CD4-positive, alpha-beta T cell treated with Interleukin-6 at 100 ng/mL for 8 hours (primary cell): ENCODE measurements around the gene MIS18A.
"Not testable (repeated sequence)": the region's sequence is repeated elsewhere in the genome, so short reads cannot be mapped to it uniquely, and the experiment has no call there.

ENCODE experiments used
- DNase-seq: peaks from one replicate; pipeline ENCODE4 v3.0.0-alpha.2; 2020; ENCODE audit warnings: mixed read lengths, low spot score

The MIS18A gene

DNA sequence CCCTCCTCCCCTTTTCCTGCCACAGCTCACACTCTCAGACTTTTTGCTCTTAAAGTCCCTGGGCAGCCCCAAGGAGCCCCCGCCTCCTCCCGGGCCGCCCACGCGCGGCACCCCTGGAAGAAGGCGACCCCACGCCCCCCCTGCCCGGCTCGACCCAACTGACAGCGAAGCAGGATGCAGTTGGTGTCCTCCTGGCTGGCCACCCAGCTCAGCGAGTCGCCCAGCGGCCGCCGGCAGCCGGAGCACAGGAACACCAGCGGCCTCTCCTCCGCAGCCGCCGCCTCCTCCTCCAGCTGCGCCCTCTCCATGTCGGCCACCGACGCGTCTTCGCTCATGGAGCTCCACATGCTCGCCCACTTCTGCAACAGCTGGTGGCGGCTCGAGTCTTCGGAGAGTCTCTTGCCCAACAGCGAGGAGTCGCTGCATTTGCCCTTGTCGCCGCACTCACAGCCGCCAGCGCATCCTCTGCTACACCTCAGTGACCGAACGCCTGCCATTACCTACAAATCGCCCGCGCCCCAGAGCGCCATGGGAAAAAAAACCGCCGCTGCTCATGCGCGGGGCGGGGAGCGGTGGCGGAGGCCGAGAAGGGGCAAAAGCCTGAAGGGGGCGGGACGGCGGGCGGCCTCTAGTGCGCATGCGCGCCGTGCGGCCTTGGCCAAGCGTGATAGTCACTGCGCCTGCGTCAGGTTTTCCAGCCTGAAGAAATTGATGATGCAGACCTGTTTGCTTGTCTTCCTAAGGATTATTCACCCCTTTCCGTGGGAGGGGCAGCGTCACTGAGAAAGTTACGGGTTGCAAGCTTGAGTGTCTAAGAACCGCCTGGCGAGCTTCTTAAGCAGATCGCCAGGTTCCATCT, at the start of gene MIS18A:
TSS of gene MIS18A (minus strand) at position 532 of the 859 bp plus-strand sequence. CDS start at position 497, 35 bp downstream.
- peak; percentile 96 for DNase-seq

DNA sequence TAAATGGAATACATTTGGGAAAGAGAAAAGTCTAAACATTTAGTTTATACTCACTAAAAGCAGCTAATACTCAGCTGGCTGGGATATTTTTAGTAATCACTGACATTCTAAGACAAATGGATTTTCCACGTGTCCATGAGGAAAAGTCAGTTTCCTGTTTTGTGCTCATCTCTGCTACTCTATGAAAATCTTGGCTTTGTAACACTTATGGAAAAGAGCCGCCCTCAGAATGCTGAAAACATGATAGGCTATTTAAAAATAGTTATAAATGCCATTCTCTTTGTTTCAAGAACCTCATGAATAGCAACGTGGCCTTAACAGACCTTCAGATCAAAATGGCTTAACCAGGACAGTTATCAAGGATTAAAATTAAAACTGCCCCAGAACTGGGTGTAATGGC, 49.7 kb upstream of the MIS18A start:
- no peak for DNase-seq

GRCh38 chr21:32325706-32326105, 46.9 kb upstream of the MIS18A start:
- DNase-seq: no peak

DNA sequence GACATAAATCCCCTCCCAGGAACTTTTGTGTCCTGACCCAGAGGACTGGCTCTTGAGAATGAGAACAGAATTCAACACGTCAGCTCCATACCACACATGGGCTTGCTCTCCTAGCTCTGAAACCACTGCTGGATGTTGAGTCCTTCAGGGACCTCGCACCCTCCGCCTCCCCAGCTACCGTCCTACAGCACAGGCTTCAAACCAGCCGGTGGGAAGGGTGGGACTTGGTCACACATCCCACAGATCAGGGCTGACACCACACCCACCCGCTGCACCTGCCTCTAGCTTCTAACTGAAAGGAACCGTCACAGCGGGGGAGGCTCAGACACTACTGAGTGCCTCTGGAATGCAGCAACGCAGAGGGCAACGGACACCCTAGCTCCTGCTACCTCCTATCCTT, 43.8 kb upstream of the MIS18A start:
- no peak for DNase-seq

GRCh38 chr21:32322103-32322502, 43.3 kb upstream of the MIS18A start:
- DNase-seq: no peak

- DNase-seq: no peak
These were observed 42.6 kb upstream of the MIS18A start for GRCh38 chr21:32321480-32321879.

DNA sequence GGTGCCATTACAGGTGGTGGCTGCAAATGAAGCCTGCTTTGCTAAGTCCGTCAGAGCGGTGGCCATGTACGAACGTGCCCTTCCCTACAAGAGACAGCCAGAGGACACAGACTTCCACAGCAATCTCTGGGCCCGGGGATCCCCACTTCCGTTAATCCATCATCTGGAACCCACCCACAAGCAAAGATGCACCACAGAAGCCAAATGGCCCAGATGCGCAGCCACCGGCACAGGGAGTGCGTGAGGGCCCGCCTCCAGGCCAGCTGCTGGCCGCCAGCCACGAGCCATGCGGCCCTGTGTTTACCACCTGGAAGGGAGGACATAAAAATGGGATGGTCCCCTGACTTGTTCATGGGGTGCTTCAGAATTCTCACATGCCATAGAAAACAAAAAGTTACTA, 41.9 kb upstream of the MIS18A start:
- no peak for DNase-seq

GRCh38 chr21:32320059-32320458, 41.2 kb upstream of the MIS18A start:
- DNase-seq: no peak

DNA sequence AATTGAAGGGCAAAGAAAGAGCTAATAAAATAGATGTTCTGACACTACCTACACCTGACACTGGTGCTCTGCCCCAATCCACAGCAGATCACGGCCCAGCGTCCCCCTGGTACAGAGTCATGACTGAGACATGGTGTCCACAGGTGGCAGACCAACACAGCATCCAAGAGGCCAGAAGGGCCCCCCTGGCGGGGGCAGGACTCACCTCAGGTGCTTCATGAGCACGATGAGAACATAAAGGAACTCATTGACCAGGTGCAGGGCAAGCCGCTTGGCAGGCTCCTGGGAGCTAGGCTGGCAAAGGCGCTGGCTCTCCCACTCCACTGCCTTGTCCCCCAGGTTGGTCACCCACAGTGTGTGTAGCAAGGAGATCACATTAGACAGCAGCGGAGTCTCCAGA, 40.2 kb upstream of the MIS18A start:
- DNase-seq: no peak

DNA sequence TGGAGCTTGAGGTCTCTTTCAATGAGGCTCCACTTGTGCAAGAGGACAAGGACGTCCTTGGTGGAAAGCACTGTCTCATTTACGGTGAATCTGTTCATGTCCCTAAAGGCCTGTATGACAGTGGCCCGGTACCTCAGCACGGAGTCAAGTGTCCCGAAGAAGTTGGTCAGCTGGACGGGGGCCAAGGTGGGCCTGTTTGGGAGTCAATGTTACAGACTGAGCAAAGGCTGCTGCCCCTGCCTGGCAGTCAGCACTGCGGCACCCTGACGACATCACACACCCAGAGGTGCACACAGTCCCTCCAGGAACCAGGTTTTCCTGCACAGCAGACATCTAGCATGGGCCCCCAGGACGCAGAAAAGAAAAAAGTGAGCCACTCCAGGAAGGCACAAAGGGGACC, 38.9 kb upstream of the MIS18A start:
- DNase-seq: no peak

DNA sequence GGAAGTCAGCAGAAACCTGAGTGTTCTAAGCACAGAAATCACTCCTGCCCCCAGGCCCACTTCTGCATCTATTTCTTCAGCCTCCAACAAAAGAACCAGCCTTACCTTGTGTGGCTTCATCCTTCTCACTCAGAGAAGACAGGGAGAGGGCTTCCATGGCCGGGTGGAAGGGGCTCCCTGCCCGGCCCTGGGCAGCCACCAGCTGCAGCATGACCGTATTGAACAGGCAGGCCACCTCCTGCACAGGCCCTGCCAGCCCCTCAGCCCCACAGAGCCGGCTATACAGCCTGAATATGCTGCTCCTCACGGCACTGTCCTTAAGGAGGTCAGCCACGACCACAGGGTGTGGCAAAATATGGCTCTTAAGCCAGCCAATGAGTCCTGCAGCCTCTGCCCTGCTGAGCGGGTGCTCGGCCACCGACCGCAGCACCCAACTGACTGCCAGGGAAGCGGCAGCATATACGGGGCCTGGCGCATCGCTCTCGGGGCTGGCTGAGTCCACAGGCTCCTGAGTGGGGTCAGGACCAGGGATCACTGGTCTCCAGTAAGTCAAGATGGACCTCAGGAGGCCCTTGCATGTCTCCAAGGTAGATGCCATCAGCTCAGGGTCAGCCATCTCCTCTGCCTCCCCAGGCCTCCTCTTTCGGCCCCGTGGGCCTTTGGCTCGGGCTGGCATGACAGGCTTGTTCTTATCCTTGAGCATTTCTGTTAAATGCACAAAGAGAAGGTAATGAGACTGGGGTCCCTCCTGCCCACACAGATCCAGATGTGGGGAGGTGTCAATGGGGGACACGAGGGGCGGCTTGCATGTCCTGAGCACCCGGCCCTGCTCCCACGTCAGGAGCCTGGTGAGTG, 37.7 kb upstream of the MIS18A start:
- no peak for DNase-seq

DNA sequence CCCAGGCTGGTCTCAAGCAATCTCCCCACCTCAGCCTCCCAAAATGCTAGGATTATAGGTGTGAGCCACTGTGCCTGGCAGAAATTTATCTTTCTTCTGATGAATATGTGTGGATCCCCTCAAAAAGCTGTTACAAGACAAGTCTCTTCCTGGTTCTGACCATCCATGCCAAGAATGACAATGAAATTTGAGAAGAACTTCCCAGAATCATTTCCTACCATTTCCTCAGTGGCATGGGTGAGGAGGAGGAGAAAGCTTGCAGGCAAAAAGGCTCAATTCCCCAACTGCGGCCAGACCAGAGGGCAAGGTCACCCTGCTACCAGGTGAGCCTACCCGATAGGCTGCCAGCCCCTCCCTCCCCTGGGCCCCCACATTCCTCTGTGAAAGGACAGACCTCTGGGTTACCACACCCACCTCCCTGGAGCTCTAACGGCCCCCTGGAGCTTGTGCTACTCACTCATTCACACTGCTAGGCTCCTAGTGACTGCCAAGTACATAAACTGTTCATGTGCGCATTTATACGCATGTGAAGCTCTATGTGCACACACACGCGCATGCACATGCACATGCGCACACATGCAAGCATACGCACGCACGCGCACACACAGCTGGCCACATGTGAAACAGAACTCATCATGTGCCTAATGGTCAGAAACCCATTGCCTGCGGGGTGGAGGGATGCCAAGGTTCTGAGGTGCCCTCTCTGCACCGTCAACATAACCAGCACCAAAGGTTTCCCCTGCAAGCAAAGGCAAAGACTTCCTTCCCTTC, 36.8 kb upstream of the MIS18A start:
- no peak for DNase-seq

GRCh38 chr21:32314806-32315205, 36.0 kb upstream of the MIS18A start:
- no peak for DNase-seq

- no peak for DNase-seq
These were observed 34.1 kb upstream of the MIS18A start for GRCh38 chr21:32312976-32313375.

- no peak for DNase-seq
These were observed 33.5 kb upstream of the MIS18A start for GRCh38 chr21:32312326-32312725.

DNA sequence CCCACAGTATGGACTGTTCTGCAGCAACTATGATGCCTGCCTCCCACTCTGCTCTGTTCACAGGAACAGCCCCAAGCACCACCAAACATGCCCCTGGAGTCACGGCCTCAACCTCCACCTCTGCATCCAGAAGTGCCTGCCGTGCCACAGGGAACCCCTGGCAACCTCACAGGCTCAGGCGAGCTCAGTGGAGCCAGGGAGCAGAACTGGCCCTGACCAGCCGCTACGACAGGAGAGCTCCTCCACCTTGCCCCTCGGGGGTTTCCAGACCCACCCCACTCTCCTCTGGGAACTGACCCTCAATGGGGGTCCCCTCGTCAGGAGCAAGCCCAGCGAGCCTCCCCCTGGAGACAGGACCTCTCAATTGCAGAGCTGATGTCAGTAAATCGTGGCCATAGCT, 32.8 kb upstream of the MIS18A start:
- no peak for DNase-seq

DNA sequence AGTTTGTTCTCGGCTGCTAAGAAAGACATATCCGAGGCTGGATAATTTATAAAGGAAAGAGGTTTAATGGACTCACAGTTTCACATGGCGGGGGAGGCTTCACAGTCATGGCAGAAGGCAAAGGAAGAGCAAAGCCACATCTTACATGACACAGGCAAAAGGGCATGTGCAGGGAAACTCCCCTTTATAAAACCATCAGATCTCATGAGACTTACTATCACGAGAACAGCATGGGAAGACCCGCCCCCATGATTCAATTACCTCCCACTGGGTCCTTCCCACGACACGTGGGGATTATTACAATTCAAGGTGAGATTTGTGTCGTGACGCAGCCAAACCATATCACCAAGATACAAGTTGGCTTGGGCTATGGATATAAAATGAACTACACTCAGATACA, 32.1 kb upstream of the MIS18A start:
- not testable (repeated sequence) for DNase-seq

DNA sequence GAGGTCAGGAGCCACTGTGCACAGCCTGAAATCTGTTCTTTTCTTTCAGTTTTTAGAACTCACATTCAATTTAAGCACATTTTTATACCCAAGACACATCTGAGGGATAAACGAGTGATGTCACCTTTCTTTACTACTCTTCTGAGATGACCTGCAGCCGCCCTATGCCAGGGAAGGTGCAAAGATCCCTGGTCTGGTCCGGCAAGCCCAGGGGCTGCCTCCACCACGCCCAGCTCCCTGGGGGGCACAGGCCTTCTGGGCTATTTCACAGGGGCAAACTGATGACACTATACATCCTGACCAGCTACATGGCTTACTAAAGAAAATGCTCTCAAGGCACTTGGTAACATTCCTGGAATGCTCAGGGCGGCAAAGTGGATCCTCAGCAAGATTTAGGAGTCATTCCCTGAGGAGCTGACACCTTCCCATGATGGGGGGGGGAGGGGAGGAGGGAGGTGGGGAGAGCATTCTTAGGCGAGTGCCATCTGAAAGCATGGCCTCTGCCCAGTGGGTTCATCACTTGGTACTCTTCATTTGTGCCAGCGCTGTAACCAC, 31.1 kb upstream of the MIS18A start:
- DNase-seq: no peak

- no peak for DNase-seq
These were observed 29.8 kb upstream of the MIS18A start for GRCh38 chr21:32308696-32309095.

- DNase-seq: no peak
These were observed 28.9 kb upstream of the MIS18A start for GRCh38 chr21:32307706-32308105.

- DNase-seq: no peak
These were observed 27.4 kb upstream of the MIS18A start for GRCh38 chr21:32306021-32306780.
